Uterine smooth muscle cell (primary cell): ENCODE results near the gene LITAF. TPM values are rescaled to one million over a fixed set of nuclear protein-coding genes. Genes with fewer than 3 reads are reported as not detected.

Experiments
- total RNA-seq: library from RNA; depleted of rRNA; stranded (reverse); fragments of >200 nt; gene quantifications from 2 replicates; pipeline ENCODE4 v1.2.3, GENCODE V29; 2014

Gene LITAF
- 35.0 and 45.7 TPM in 2 replicates for total RNA-seq

DNA sequence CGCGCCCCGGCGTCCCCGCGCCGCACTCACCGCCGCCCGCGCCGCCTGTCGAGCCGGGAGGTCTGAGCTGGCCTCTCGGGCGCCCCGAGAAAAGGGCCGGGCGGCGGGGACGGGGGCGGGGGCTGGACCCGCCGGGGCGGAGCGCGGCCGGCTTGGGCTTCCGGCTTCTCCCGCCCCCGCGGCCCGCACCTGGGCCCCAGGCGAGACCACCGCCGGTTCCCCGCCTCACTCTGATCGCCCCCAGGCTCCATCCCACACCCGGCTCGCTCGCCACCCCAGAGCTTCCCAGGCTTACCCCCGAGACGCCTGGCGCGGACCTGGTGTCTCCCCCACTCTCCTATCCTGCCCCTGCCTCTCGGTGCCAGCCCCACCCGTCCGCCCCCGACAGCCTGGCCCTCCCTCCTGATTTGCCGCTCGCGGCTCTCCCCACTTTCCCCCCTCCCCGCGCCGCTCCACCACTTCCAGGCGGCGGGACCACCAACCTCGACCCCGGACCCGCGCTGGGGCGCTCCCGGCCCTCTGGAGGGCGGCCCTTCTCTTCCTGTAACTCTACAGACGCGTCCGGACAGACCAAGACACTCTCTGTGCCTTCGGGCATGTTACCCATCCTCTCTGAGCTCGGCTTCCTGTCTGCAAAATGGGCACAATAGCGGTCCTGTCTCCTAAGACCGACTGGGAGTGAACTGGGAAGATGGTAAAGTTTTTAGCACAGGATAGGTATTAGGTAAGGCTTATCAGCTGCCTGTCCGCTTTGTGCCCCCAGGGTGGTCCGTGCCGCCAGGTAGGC is at the start of gene LITAF:
Gene LITAF (minus strand): TSS at position 64 of the 787 bp plus-strand sequence. CDS start 30,189 bp downstream, outside the sequence.

Other genes starting within 250 kb of the LITAF start
- gene RMI2, start 241.5 kb downstream of the LITAF start, total RNA-seq: 6.1 and 19.4 TPM in 2 replicates
- 14.3 and 16.1 TPM in 2 replicates for gene SNN, start 81.5 kb upstream of the LITAF start, total RNA-seq
- 26.7 and 34.9 TPM in 2 replicates for gene TXNDC11, start 155.9 kb upstream of the LITAF start, total RNA-seq
- gene ZC3H7A, start 210.3 kb upstream of the LITAF start, total RNA-seq: 57.5 and 58.3 TPM in 2 replicates